Psoas muscle (tissue), 8 donors: ENCODE measurements around the gene HMGCS1. TPM values are rescaled to one million over a fixed set of nuclear protein-coding genes. Genes with fewer than 3 reads are reported as not detected.

Experiments used
- ATAC-seq, 4 donors: fragments of 200-7000 bp; cut with Tn5 transposase; one replicate each; pipeline ENCODE4 v1.9.1; 2020; ENCODE audit warnings: moderate library complexity in 3 of 4, mild to moderate bottlenecking in 2 of 4
- DNase-seq, 2 donors: peaks; one replicate each; pipeline ENCODE4 v3.0.0-alpha.2; 2020
- H3K27ac ChIP-seq: fragments of 200-600 bp; one replicate; pipeline ENCODE4 v1.8.0; 2022
- H3K27me3 ChIP-seq, 3 donors: fragments of 200-600 bp in 1 of 3; one replicate each; pipeline versions ENCODE4 v1.6.1 to v1.8.0; 2013 to 2022; ENCODE audit warnings: low read length in 2 of 3, mild to moderate bottlenecking in 2 of 3, moderate library complexity in 1 of 3; ENCODE audit not compliant: insufficient read depth in 3 of 3
- H3K36me3 ChIP-seq, 2 donors: fragments of 200-600 bp in 1 of 2; one replicate each; pipeline versions ENCODE4 v1.6.1 to v1.8.0; 2013 to 2022; ENCODE audit warnings: low read depth in 1 of 2, mild to moderate bottlenecking in 1 of 2, moderate library complexity in 1 of 2; ENCODE audit not compliant: insufficient read depth in 1 of 2
- H3K4me1 ChIP-seq: fragments of 200-600 bp; one replicate; pipeline ENCODE4 v1.8.0; 2022
- H3K4me3 ChIP-seq: fragments of 200-600 bp; one replicate; pipeline ENCODE4 v1.8.0; 2022; ENCODE audit warnings: mild to moderate bottlenecking
- H3K9me3 ChIP-seq: fragments of 200-600 bp; one replicate; pipeline ENCODE4 v1.8.0; 2022
- CTCF ChIP-seq: fragments of 200-600 bp; IDR thresholded peaks from one replicate; pipeline ENCODE4 v1.8.0; 2022; ENCODE audit warnings: antibody characterized with exemption
- WGBS, 3 donors: extraction: QIAGEN DNeasy Blood & Tissue Kit; methylation state at CpG; one replicate each; pipeline versions ENCODE4 v1.1.6 to v1.1.7; 2013; 5-methylcytosine and 5-hydroxymethylcytosine counted together
- intact Hi-C, 2 donors: fragments of 100-400 bp; cut with DNase I; formaldehyde crosslinking; loops; one replicate each; pipeline versions ENCODE4 v1.11.0 to v1.14.2; 2022
- polyA plus RNA-seq, 3 donors: library from polyadenylated mRNA; stranded (reverse); fragments of 200-250 nt; gene quantifications; one replicate each; pipeline ENCODE4 v1.2.3, GENCODE V29; 2013
- total RNA-seq, 4 donors: library from RNA; stranded (reverse); fragmentation: NEBNext Ultra II Directional in 2 of 4; extraction: Animal tissue kit (Norgen Biotek cat#: 25700) in 2 of 4; gene quantifications; one replicate each; pipeline versions ENCODE4 v1.2.1 to v1.2.4, GENCODE V29; 2021 to 2023
- donor health status: healthy with polysubstance abuse.
- donor health status: DM: no; HTN: no; CAD: no; lungs with moderate emphysema.
- donor health status: Bipolar disorder and iron deficiency.
- donor health status: healthy.
- donor health status: DM: yes; HTN: yes; CAD: no.
- donor health status: DM: no; HTN: no; CAD: no.
- donor health status: DM: no; HTN: no; CAD: no.
- donor health status: DM: yes; HTN: yes; CAD: no.

The HMGCS1 gene
- total and polyA plus RNA-seq, 7 donors: 7.6 to 22.6 (median 14.7) TPM

- Histone ChIP-seq H3K4me1 (no peaks in the 10 kb centered on the region), H3K27ac (no peak overlapping the region), H3K4me3 (no peak overlapping the region), H3K27me3 (no peaks in the 10 kb centered on the region), H3K9me3 (no peaks in the 10 kb centered on the region), H3K36me3 (no peaks in the 10 kb centered on the region)
- intact Hi-C loops: no loop called here
- DNase-seq: no peak
- ATAC-seq: no peak
- no peak for TF ChIP-seq CTCF
Measured at GRCh38 chr5:43243270-43243669, 69.9 kb downstream of the HMGCS1 start.

- Histone ChIP-seq H3K9me3 (no peaks in the 10 kb centered on the region), H3K4me1 (no peaks in the 10 kb centered on the region), H3K27me3 (no peaks in the 10 kb centered on the region), H3K4me3 (no peak overlapping the region), H3K36me3 (no peaks in the 10 kb centered on the region), H3K27ac (no peak overlapping the region)
- DNase-seq (no peak), ATAC-seq (no peak)
- TF ChIP-seq CTCF: no peak
- 0 to 25% (median 24%) methylated on average over 1 of the region's 1 CpG for WGBS, 3 donors
- intact Hi-C loops: no loop called here
Measured at GRCh38 chr5:43242196-43242595, 71.0 kb downstream of the HMGCS1 start.

Other genes with a start within 250 kb of the HMGCS1 start
- 10 to 100 TPM; 16.7 to 23.7 (median 18.7) TPM for gene ZNF131, start 192.5 kb downstream of the HMGCS1 start, total RNA-seq
- gene ZNF131, start 192.5 kb downstream of the HMGCS1 start, polyA plus RNA-seq: 10 to 100 TPM; 14.9 to 21.1 (median 15.2) TPM
- gene NIM1K, start 121.2 kb downstream of the HMGCS1 start, total RNA-seq: under 1 TPM in 3 of 4 donors, not detected in 1; 0.19 to 0.25 (median 0.24) TPM
- gene NIM1K, start 121.2 kb downstream of the HMGCS1 start, polyA plus RNA-seq: under 1 TPM; 0.10 to 0.20 (median 0.18) TPM
- gene CCL28, start 99.0 kb upstream of the HMGCS1 start, total RNA-seq: under 1 TPM in 2 of 4 donors, not detected in 2; 0.17 to 0.28 TPM
- gene CCL28, start 99.0 kb upstream of the HMGCS1 start, polyA plus RNA-seq: under 1 TPM; 0.06 to 0.15 (median 0.07) TPM
- 1 to 10 TPM; 4.1 to 7.1 (median 6.1) TPM for gene TMEM267, start 170.5 kb upstream of the HMGCS1 start, total RNA-seq
- gene TMEM267, start 170.5 kb upstream of the HMGCS1 start, polyA plus RNA-seq: 1 to 10 TPM; 2.6 to 9.2 (median 5.4) TPM
- gene C5orf34, start 201.7 kb upstream of the HMGCS1 start, total RNA-seq: 1 to 10 TPM in 1 of 4 donors, under 1 TPM in 3; 0.53 to 1.2 (median 0.64) TPM
- gene C5orf34, start 201.7 kb upstream of the HMGCS1 start, polyA plus RNA-seq: under 1 TPM; 0.10 to 0.85 (median 0.49) TPM
- gene PAIP1, start 243.7 kb upstream of the HMGCS1 start, total RNA-seq: 100 to 1,000 TPM; 125 to 143 (median 142) TPM
- 100 to 1,000 TPM in 2 of 3 donors, 10 to 100 TPM in 1; 99.6 to 202 (median 123) TPM for gene PAIP1, start 243.7 kb upstream of the HMGCS1 start, polyA plus RNA-seq